ENCODE data around the gene ERO1B. TPM values are rescaled to one million over a fixed set of nuclear protein-coding genes. Genes with fewer than 3 reads are reported as not detected.

Gene ERO1B
- total and polyA plus RNA-seq, 11 donors, result 3.6 to 13.9 (median 6.9) TPM

- no peak for ATAC-seq
- Histone ChIP-seq H3K27me3 (no peaks in the 10 kb centered on the region), H3K36me3 (peaks cover 0 to 56% (median 19%) of the 10 kb centered on the region in 9 donors), H3K9me3 (no peaks in the 10 kb centered on the region), H3K27ac (no peak overlapping the region), H3K4me3 (no peak overlapping the region), H3K4me1 (no peaks in the 10 kb centered on the region)
- intact Hi-C loops (cut with DNase I), result loop anchor here in 1 of 10 donors (2.0 kb wide), 1 partner anchor 38 kb away; no protein-coding TSS in a partner anchor
- 92 to 99% (median 98%) methylated on average over 3 of the region's 3 CpGs for WGBS, 4 donors
- TF ChIP-seq POLR2A (IDR thresholded peaks at IDR 0.05), result no peak
- TF ChIP-seq CTCF (IDR thresholded peaks at IDR 0.05), result no peak
- DNase-seq, result no peak
Measured at GRCh38 chr1:236235116-236235515, 46.6 kb downstream of the ERO1B start.

DNA sequence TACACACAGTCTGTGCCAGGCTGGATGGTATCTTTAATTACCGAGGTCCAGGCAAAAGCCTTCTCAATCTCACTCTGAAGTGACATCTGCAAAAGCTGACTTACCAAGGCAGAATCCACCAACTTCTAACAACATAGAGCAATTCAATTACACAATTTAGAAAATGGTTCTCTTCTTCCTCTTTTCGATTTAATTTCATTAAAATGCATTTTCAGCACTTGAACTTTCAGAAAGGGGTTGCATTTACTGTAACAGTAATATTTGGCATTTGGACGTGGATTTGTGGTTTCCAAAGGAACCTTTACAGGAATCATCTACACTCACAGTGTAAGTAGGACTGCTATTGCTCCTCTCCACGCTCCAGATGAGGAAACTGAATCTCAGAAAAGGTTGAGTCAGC, 53.3 kb downstream of the ERO1B start:
- Histone ChIP-seq H3K4me1 (peaks cover 0 to 6% (median 0%) of the 10 kb centered on the region in 12 donors), H3K27me3 (no peaks in the 10 kb centered on the region), H3K9me3 (no peaks in the 10 kb centered on the region), H3K4me3 (no peak overlapping the region), H3K36me3 (peaks cover 0 to 77% (median 41%) of the 10 kb centered on the region in 9 donors), H3K27ac (peak overlapping the region in 1 of 12 donors; percentile 57)
- TF ChIP-seq POLR2A (IDR thresholded peaks at IDR 0.05), result no peak
- TF ChIP-seq CTCF (IDR thresholded peaks at IDR 0.05), result no peak
- WGBS, 4 donors, result 83 to 92% (median 85%) methylated on average over 4 of the region's 4 CpGs
- intact Hi-C loops (cut with DNase I), result no loop called here
- DNase-seq (no peak), ATAC-seq (no peak)

DNA sequence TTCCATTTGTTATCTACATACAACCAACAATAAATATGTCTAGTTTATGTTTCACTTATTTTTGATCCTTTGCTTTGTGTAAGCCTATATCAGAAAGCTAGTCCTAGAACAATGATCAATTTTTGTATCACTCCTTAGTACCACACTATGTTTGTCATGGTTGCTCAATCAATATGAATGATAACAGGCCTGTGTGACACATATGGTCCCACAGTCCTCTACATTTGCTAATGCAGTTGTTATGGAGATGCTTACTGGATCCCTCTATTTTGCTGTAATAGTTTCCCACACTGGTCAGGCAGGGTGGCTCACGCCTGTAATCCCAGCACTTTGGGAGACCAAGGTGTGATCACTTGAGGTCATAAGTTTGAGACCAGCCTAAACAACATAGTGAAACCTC, 59.1 kb downstream of the ERO1B start:
- ATAC-seq (no peak), DNase-seq (no peak)
- WGBS, 4 donors, result 91 to 100% (median 98%) methylated on average over 1 of the region's 1 CpG
- peaks cover 0 to 85% (median 52%) of the 10 kb centered on the region in 9 donors for H3K36me3 ChIP-seq
- no peak overlapping the region for H3K27ac ChIP-seq
- H3K4me3 ChIP-seq, result no peak overlapping the region
- intact Hi-C loops (cut with DNase I), result no loop called here
- TF ChIP-seq CTCF (IDR thresholded peaks at IDR 0.05), result no peak
- TF ChIP-seq POLR2A (IDR thresholded peaks at IDR 0.05), result no peak
- H3K27me3 ChIP-seq, result no peaks in the 10 kb centered on the region
- H3K9me3 ChIP-seq, result no peaks in the 10 kb centered on the region
- peaks cover 0 to 5% (median 0%) of the 10 kb centered on the region in 12 donors for H3K4me1 ChIP-seq

DNA sequence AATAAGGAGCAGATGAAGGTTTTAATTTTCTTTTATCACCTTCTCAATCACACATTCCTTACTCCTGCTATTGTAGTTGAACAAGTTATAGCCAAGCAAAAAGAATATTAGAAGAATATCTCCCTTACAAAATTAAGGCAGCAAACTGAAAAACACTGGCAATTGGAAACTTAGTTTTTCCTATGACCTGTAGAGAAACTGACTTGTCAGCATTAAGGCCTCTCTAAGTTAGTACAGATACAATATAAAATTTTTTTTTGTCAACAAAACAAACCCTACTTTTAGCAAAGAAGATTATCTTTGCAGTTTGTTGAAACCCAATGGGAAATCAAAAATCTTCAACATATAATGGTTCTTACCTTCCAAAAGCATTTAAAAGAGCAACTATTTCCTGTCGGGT, 61.3 kb downstream of the ERO1B start:
- intact Hi-C loops (cut with DNase I), result no loop called here
- peaks cover 0 to 5% (median 0%) of the 10 kb centered on the region in 12 donors for H3K4me1 ChIP-seq
- peaks cover 0 to 74% (median 43%) of the 10 kb centered on the region in 9 donors for H3K36me3 ChIP-seq
- H3K4me3 ChIP-seq, result no peak overlapping the region
- no peaks in the 10 kb centered on the region for H3K9me3 ChIP-seq
- WGBS, 4 donors, result 95 to 100% (median 96%) methylated on average over 1 of the region's 1 CpG
- DNase-seq (no peak), ATAC-seq (no peak)
- no peaks in the 10 kb centered on the region for H3K27me3 ChIP-seq
- no peak overlapping the region for H3K27ac ChIP-seq
- TF ChIP-seq POLR2A (IDR thresholded peaks at IDR 0.05) (no peak), CTCF (IDR thresholded peaks at IDR 0.05) (no peak)
